ENCODE data around the gene TSC1. TPM values are rescaled to one million over a fixed set of nuclear protein-coding genes. Genes with fewer than 3 reads are reported as not detected.

Gene TSC1
- total RNA-seq, 4 donors from 2014 or later: 36.7 to 45.3 (median 39.7) TPM

DNA sequence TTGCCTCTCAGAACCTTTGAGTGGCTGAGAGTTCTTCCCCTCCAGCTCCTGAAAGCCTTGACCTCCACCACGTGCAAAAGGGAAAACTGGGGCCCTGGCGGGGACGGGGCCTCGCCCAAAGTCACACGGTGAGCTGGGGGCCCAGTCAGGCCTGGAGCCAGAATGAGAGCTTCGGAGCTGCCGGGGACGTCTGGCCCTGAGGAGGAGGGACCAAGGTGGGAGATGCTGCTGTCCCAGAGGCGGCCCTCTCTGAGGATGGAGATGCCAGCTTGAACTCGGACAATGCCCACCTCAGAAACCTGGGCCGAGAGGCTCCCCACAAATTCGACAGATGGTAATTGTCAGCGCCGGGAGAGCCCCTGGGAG lies 67.0 kb downstream of the TSC1 start:
- no peaks in the 10 kb centered on the region for H3K36me3 ChIP-seq
- intact Hi-C loops (cut with DNase I; ENCODE audit: low total_unique reads): no loop called here
- ATAC-seq: no peak
- H3K4me3 ChIP-seq: peak overlapping the region; percentile 76 to 100 (median 89)
- in situ Hi-C loops (cut with MboI; ENCODE audit: low sequenced_read_pairs in 4 of 4): no loop called here
- peaks cover 0 to 10% of the 10 kb centered on the region in 2 donors for H3K4me1 ChIP-seq
- no peak for DNase-seq
- H3K27ac ChIP-seq: no peak overlapping the region
- no peak for TF ChIP-seq POLR2A (IDR thresholded peaks at IDR 0.05)
- TF ChIP-seq, protein P1, sequence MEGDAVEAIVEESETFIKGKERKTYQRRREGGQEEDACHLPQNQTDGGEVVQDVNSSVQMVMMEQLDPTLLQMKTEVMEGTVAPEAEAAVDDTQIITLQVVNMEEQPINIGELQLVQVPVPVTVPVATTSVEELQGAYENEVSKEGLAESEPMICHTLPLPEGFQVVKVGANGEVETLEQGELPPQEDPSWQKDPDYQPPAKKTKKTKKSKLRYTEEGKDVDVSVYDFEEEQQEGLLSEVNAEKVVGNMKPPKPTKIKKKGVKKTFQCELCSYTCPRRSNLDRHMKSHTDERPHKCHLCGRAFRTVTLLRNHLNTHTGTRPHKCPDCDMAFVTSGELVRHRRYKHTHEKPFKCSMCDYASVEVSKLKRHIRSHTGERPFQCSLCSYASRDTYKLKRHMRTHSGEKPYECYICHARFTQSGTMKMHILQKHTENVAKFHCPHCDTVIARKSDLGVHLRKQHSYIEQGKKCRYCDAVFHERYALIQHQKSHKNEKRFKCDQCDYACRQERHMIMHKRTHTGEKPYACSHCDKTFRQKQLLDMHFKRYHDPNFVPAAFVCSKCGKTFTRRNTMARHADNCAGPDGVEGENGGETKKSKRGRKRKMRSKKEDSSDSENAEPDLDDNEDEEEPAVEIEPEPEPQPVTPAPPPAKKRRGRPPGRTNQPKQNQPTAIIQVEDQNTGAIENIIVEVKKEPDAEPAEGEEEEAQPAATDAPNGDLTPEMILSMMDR (IDR thresholded peaks at IDR 0.05 in 4 of 5, conservative IDR thresholded peaks at IDR 0.05 in 1 of 5): no peak
- no peaks in the 10 kb centered on the region for H3K9me3 ChIP-seq
- H3K27me3 ChIP-seq: peaks cover 0 to 6% (median 5%) of the 10 kb centered on the region in 3 donors

DNA sequence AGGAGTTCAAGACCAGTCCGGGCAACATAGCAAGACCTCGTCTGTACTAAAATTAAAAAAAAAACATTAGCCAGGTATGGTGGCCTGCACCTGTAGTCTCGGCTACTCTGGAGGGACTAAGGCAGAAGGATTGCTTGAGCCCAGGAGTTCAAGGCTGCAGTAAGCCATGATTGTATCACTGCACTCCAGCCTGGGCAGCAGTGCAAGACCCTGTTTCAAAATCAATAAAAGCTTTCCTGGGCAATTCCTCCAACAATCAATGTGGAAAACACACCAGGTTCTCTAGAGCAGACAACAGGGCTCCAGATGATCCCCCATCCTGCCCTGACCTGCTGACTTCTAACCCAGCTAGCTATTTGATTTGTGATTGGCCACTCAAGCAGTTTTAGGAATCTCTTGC lies 67.6 kb downstream of the TSC1 start:
- H3K27ac ChIP-seq: no peak overlapping the region
- no peaks in the 10 kb centered on the region for H3K9me3 ChIP-seq
- no peak for DNase-seq
- peaks cover 0 to 6% (median 5%) of the 10 kb centered on the region in 3 donors for H3K27me3 ChIP-seq
- H3K36me3 ChIP-seq: no peaks in the 10 kb centered on the region
- TF ChIP-seq, protein P1 (IDR thresholded peaks at IDR 0.05 in 4 of 5, conservative IDR thresholded peaks at IDR 0.05 in 1 of 5): no peak
- no peak for TF ChIP-seq POLR2A (IDR thresholded peaks at IDR 0.05)
- in situ Hi-C loops (cut with MboI; ENCODE audit: low sequenced_read_pairs in 4 of 4): no loop called here
- intact Hi-C loops (cut with DNase I; ENCODE audit: low total_unique reads): no loop called here
- H3K4me3 ChIP-seq: no peak overlapping the region
- no peak for ATAC-seq
- H3K4me1 ChIP-seq: peaks cover 0 to 10% of the 10 kb centered on the region in 2 donors

DNA sequence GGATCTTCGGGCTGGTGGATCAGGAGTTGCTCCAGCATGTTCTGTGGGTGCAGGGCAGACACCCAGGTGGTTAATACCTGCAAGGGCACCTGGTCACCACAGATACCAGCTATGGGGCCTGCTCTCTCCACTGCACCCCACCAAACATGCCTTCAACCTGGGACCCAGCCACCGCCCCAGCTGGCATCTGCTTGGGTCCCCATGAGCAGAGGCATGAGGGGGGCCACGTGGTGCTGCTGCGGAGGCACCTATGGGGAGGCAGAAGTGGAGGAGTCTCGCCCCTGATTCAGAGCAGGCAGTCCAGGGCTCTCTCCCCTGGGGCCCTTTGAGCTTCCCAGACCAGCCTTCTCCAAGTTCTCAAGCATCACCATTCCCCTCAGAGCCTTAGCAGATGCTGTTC lies 69.3 kb downstream of the TSC1 start:
- no peaks in the 10 kb centered on the region for H3K36me3 ChIP-seq
- intact Hi-C loops (cut with DNase I; ENCODE audit: low total_unique reads): no loop called here
- in situ Hi-C loops (cut with MboI; ENCODE audit: low sequenced_read_pairs in 4 of 4): no loop called here

DNA sequence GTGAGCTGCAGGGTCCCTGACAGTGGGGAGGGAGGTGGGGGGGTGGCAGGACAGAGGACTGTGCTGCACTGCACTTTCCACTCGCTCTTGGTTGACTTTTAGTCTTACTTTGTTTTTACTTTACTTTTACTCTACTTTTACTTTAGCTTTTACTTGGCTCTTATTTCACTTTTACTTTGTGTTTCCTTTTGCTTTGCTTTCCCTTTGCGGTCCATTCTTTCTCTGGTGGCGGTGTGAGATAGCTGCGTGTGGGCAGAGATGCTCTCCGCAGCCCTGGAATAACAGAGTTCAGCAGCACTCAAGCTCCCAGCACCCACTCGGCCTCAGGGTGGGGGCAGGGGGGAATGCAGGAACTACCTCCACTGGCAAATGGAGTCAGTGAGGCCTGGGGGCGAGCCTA lies 71.0 kb downstream of the TSC1 start:
- TF ChIP-seq POLR2A (IDR thresholded peaks at IDR 0.05): no peak
- TF ChIP-seq, protein P1 (IDR thresholded peaks at IDR 0.05 in 4 of 5, conservative IDR thresholded peaks at IDR 0.05 in 1 of 5): no peak
- in situ Hi-C loops (cut with MboI; ENCODE audit: low sequenced_read_pairs in 4 of 4): no loop called here
- intact Hi-C loops (cut with DNase I; ENCODE audit: low total_unique reads): no loop called here
- peaks cover 0 to 8% (median under 1%) of the 10 kb centered on the region in 3 donors for H3K27me3 ChIP-seq
- H3K4me1 ChIP-seq: peaks cover 0 to 5% of the 10 kb centered on the region in 2 donors
- DNase-seq (no peak), ATAC-seq (no peak)
- H3K27ac ChIP-seq: no peak overlapping the region
- H3K9me3 ChIP-seq: no peaks in the 10 kb centered on the region
- H3K4me3 ChIP-seq: no peak overlapping the region
- H3K36me3 ChIP-seq: no peaks in the 10 kb centered on the region

More for the DNA sequence above, 69.3 kb downstream of the TSC1 start:
- Histone ChIP-seq H3K4me1 (peaks cover 0 to 10% of the 10 kb centered on the region in 2 donors), H3K27me3 (peaks cover 0 to 9% (median 5%) of the 10 kb centered on the region in 3 donors), H3K4me3 (no peak overlapping the region), H3K27ac (no peak overlapping the region), H3K9me3 (no peaks in the 10 kb centered on the region)
- TF ChIP-seq, protein P1 (IDR thresholded peaks at IDR 0.05 in 4 of 5, conservative IDR thresholded peaks at IDR 0.05 in 1 of 5): no peak
- TF ChIP-seq POLR2A (IDR thresholded peaks at IDR 0.05): no peak
- ATAC-seq (no peak), DNase-seq (no peak)

DNA sequence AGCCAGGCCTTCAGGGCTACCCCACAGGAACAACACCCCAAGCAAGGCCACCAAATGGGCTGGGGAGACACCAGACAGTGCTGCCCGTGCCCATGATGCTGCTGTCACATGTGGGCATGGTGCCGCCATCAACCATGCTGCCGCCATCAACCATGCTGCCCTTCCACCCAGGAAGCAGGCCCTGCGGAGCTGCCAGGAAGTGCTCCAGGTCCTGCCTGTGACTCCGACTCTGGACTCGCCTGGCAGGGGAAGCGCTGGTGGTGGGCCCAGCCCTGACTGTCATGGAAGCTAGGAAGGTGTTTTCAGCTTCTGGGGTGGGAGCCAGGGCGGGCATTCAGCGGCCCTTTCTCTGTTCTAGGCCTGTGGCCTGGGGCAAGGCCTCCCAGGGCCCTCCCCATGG lies 75.2 kb downstream of the TSC1 start:
- H3K36me3 ChIP-seq: no peaks in the 10 kb centered on the region
- in situ Hi-C loops (cut with MboI; ENCODE audit: low sequenced_read_pairs in 4 of 4) (no loop called here), intact Hi-C loops (cut with DNase I; ENCODE audit: low total_unique reads) (no loop called here)
- no peak overlapping the region for H3K4me3 ChIP-seq
- DNase-seq (no peak), ATAC-seq (no peak)
- TF ChIP-seq, protein P1 (IDR thresholded peaks at IDR 0.05 in 4 of 5, conservative IDR thresholded peaks at IDR 0.05 in 1 of 5): no peak
- TF ChIP-seq POLR2A (IDR thresholded peaks at IDR 0.05): no peak
- no peak overlapping the region for H3K27ac ChIP-seq
- no peaks in the 10 kb centered on the region for H3K4me1 ChIP-seq
- H3K27me3 ChIP-seq: peaks cover 0 to 3% (median 0%) of the 10 kb centered on the region in 3 donors
- no peaks in the 10 kb centered on the region for H3K9me3 ChIP-seq

Measured in gastrocnemius medialis (tissue), 4 donors.